Suprapubic skin (tissue), 4 donors: ENCODE measurements around the gene ENTREP1. TPM values are rescaled to one million over a fixed set of nuclear protein-coding genes. Genes with fewer than 3 reads are reported as not detected.

Experiments used
- DNase-seq, 2 donors: peaks; one replicate each; pipeline ENCODE4 v3.0.0-alpha.2; 2019; ENCODE audit warnings: low spot score in 2 of 2
- H3K27ac ChIP-seq: fragments of 200-600 bp; sonication (generic); one replicate; pipeline ENCODE4 v1.5.1; 2019
- H3K27me3 ChIP-seq: fragments of 200-600 bp; sonication (generic); one replicate; pipeline ENCODE4 v1.5.1; 2019
- H3K36me3 ChIP-seq: fragments of 200-600 bp; sonication (generic); one replicate; pipeline ENCODE4 v1.5.1; 2019
- H3K4me1 ChIP-seq: fragments of 200-600 bp; sonication (generic); one replicate; pipeline ENCODE4 v1.5.1; 2019
- H3K4me3 ChIP-seq: fragments of 200-600 bp; sonication (generic); one replicate; pipeline ENCODE4 v1.5.1; 2019; ENCODE audit warnings: mild to moderate bottlenecking
- H3K9me3 ChIP-seq: fragments of 200-600 bp; sonication (generic); one replicate; pipeline ENCODE4 v1.5.1; 2019
- EP300 ChIP-seq: sonication (generic); formaldehyde crosslinking; IDR thresholded peaks from one replicate; pipeline ENCODE4 v1.6.1; 2017; ENCODE audit warnings: antibody characterized with exemption
- POLR2A ChIP-seq, 2 donors: fragments of 450-650 bp; IDR thresholded peaks; one replicate each; pipeline ENCODE4 v1.6.1; 2017; ENCODE audit warnings: antibody characterized with exemption in 2 of 2, mild to moderate bottlenecking in 2 of 2, moderate library complexity in 2 of 2
- POLR2AphosphoS5 ChIP-seq, 3 donors: sonication (generic); formaldehyde crosslinking; IDR thresholded peaks; one replicate each; pipeline ENCODE4 v1.6.1; 2017; ENCODE audit warnings: antibody characterized with exemption in 3 of 3
- WGBS: methylation state at CpG from one replicate; pipeline ENCODE4 v1.1.5; 2018; 5-methylcytosine and 5-hydroxymethylcytosine counted together
- total RNA-seq, 4 donors: library from RNA; depleted of rRNA; stranded (reverse); fragments of >200 nt; gene quantifications; one replicate each; pipeline ENCODE4 v1.1.0, GENCODE V29; 2016
- TF ChIP-seq, protein P1 (sequence below), 2 donors: fragments of 200-600 bp in 1 of 2; fragments of 450-650 bp in 1 of 2; sonication (generic) in 1 of 2; IDR thresholded peaks; one replicate each; pipeline ENCODE4 v1.5.1; 2016 to 2019; ENCODE audit warnings: antibody characterized with exemption in 2 of 2, mild to moderate bottlenecking in 1 of 2, moderate library complexity in 1 of 2

ENTREP1 gene
- total RNA-seq, 4 donors from 2014 or later: 8.6 to 49.2 (median 17.8) TPM

DNA sequence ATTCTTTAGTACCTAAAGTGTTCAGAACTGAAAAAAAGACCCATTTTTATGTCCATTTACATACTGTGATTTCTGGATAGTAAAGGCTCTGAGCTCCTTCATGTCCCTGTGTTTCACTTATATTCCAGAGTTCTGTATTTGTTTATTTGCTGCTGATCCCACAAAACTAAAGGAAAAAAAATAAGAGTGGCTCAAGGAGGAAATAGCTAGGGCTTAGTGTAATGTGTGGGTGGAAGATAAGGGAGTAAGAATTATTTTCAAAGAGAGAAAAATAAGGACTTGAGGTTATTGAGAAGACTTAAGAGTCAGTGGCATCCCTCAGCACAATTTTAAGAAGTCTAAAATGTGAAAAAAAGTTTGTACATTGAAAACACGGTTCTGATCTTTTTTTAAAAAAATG is 46.0 kb downstream of the ENTREP1 start:
- 33% methylated on average over 1 of the region's 1 CpG for WGBS

GRCh38 chr9:69376651-69377050 is 51.6 kb downstream of the ENTREP1 start:
- WGBS: 33% methylated on average over 3 of the region's 3 CpGs
- no peak overlapping the region for H3K27ac ChIP-seq

More for the DNA sequence above, 46.0 kb downstream of the ENTREP1 start:
- Histone ChIP-seq H3K4me1 (no peaks in the 10 kb centered on the region), H3K9me3 (no peaks in the 10 kb centered on the region), H3K4me3 (no peak overlapping the region), H3K36me3 (no peaks in the 10 kb centered on the region), H3K27ac (no peak overlapping the region), H3K27me3 (no peaks in the 10 kb centered on the region)
- DNase-seq: no peak
- TF ChIP-seq EP300 (no peak), POLR2A (IDR thresholded peaks at IDR 0.05) (no peak), POLR2AphosphoS5 (IDR thresholded peaks at IDR 0.05) (no peak)
- TF ChIP-seq, protein P1, sequence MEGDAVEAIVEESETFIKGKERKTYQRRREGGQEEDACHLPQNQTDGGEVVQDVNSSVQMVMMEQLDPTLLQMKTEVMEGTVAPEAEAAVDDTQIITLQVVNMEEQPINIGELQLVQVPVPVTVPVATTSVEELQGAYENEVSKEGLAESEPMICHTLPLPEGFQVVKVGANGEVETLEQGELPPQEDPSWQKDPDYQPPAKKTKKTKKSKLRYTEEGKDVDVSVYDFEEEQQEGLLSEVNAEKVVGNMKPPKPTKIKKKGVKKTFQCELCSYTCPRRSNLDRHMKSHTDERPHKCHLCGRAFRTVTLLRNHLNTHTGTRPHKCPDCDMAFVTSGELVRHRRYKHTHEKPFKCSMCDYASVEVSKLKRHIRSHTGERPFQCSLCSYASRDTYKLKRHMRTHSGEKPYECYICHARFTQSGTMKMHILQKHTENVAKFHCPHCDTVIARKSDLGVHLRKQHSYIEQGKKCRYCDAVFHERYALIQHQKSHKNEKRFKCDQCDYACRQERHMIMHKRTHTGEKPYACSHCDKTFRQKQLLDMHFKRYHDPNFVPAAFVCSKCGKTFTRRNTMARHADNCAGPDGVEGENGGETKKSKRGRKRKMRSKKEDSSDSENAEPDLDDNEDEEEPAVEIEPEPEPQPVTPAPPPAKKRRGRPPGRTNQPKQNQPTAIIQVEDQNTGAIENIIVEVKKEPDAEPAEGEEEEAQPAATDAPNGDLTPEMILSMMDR (IDR thresholded peaks at IDR 0.05): no peak

DNA sequence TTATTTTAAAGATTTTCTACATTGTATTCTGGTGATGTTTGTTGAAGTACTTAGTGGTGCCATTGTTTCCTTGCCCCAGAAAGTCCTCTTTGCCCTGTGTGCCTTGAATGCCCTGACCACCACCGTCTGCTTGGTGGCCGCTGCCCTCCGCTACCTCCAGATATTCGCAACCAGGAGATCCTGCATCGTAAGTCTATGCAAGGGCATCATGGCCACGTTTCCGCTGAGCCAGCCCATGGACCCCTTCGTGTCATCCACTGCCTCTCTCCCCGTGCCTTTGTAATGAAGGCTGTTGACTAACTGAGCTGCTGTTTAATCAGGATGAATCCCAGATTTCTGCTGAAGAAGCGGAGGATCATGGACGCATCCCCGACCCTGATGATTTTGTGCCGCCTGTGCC is 52.3 kb downstream of the ENTREP1 start:
- H3K4me1 ChIP-seq: peaks cover 21% of the 10 kb centered on the region
- no peaks in the 10 kb centered on the region for H3K9me3 ChIP-seq
- no peak overlapping the region for H3K27ac ChIP-seq
- no peaks in the 10 kb centered on the region for H3K36me3 ChIP-seq
- H3K27me3 ChIP-seq: no peaks in the 10 kb centered on the region
- no peak overlapping the region for H3K4me3 ChIP-seq
- no peak for DNase-seq
- WGBS: 97% methylated on average over 13 of the region's 13 CpGs
- TF ChIP-seq EP300 (no peak), POLR2AphosphoS5 (IDR thresholded peaks at IDR 0.05) (no peak), POLR2A (IDR thresholded peaks at IDR 0.05) (no peak)
- TF ChIP-seq, protein P1 (IDR thresholded peaks at IDR 0.05): no peak

More at GRCh38 chr9:69376651-69377050, 51.6 kb downstream of the ENTREP1 start:
- peaks cover 21% of the 10 kb centered on the region for H3K4me1 ChIP-seq
- TF ChIP-seq, protein P1 (IDR thresholded peaks at IDR 0.05): no peak
- H3K9me3 ChIP-seq: no peaks in the 10 kb centered on the region
- no peak overlapping the region for H3K4me3 ChIP-seq
- DNase-seq: no peak
- H3K27me3 ChIP-seq: no peaks in the 10 kb centered on the region
- no peaks in the 10 kb centered on the region for H3K36me3 ChIP-seq

DNA sequence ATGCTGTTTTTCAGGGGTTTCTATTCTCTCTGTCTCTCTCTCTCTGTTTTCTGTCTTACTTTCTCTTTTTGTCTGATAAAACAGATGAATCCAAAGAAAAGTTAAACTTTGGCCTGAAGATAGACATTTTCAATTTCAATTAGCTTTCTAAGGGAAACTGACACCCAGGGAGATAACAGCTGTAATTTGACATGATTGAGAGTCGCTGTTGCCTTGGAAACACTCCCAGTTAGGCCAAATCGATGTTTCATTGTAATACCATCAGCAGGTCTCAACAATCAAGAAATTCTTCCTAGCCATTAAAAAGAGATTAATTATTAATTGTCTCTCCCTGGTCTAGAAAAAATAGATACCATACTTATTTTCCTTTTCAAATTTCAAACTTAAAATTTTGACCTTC is 53.0 kb downstream of the ENTREP1 start:
- H3K4me3 ChIP-seq: no peak overlapping the region
- H3K36me3 ChIP-seq: no peaks in the 10 kb centered on the region
- H3K9me3 ChIP-seq: no peaks in the 10 kb centered on the region
- no peak overlapping the region for H3K27ac ChIP-seq
- WGBS: 82% methylated on average over 2 of the region's 2 CpGs
- TF ChIP-seq POLR2A (IDR thresholded peaks at IDR 0.05) (no peak), EP300 (no peak), POLR2AphosphoS5 (IDR thresholded peaks at IDR 0.05) (no peak)
- TF ChIP-seq, protein P1 (IDR thresholded peaks at IDR 0.05): no peak
- no peaks in the 10 kb centered on the region for H3K27me3 ChIP-seq
- no peak for DNase-seq
- H3K4me1 ChIP-seq: peaks cover 21% of the 10 kb centered on the region

- WGBS: 42% methylated on average over 9 of the region's 9 CpGs
- no peak for DNase-seq
- Histone ChIP-seq H3K4me3 (no peak overlapping the region), H3K4me1 (peaks cover 21% of the 10 kb centered on the region), H3K36me3 (peaks cover 5% of the 10 kb centered on the region), H3K9me3 (no peaks in the 10 kb centered on the region), H3K27me3 (no peaks in the 10 kb centered on the region), H3K27ac (peak overlapping the region; percentile 31)
- TF ChIP-seq, protein P1 (IDR thresholded peaks at IDR 0.05): no peak
- TF ChIP-seq POLR2A (IDR thresholded peaks at IDR 0.05) (no peak), POLR2AphosphoS5 (IDR thresholded peaks at IDR 0.05) (no peak), EP300 (no peak)
Observed at GRCh38 chr9:69379270-69379982, 54.4 kb downstream of the ENTREP1 start.
